Urinary bladder (tissue), 4 donors: ENCODE measurements around the gene LRCOL1. TPM values are rescaled to one million over a fixed set of nuclear protein-coding genes. Genes with fewer than 3 reads are reported as not detected.

Experiments used
- DNase-seq: peaks from one replicate; pipeline ENCODE4 v3.0.0-alpha.2; 2015; ENCODE audit errors: extremely low spot score
- H3K27ac ChIP-seq: one replicate; pipeline ENCODE4 v1.5.1; 2013; ENCODE audit warnings: low read depth, mild to moderate bottlenecking, moderate library complexity
- H3K36me3 ChIP-seq: one replicate; pipeline ENCODE4 v1.6.1; 2013; ENCODE audit warnings: mild to moderate bottlenecking, moderate library complexity; ENCODE audit not compliant: insufficient read depth
- H3K4me1 ChIP-seq: one replicate; pipeline ENCODE4 v1.6.1; 2013; ENCODE audit warnings: mild to moderate bottlenecking, moderate library complexity; ENCODE audit not compliant: insufficient read depth
- H3K4me3 ChIP-seq: one replicate; pipeline ENCODE4 v1.5.1; 2013; ENCODE audit warnings: low read depth, low read length
- WGBS: extraction: QIAGEN DNeasy Blood & Tissue Kit; methylation state at CpG from one replicate; pipeline ENCODE4 v1.1.7; 2013; 5-methylcytosine and 5-hydroxymethylcytosine counted together
- polyA plus RNA-seq: library from polyadenylated mRNA; stranded (reverse); fragments of 200-250 nt; gene quantifications from one replicate; pipeline ENCODE4 v1.2.3, GENCODE V29; 2013
- total RNA-seq: library from RNA; depleted of rRNA; stranded (reverse); fragments of >200 nt; gene quantifications from one replicate; pipeline ENCODE4 v1.2.3, GENCODE V29; 2014
- donor health status: healthy with polysubstance abuse.
- donor health status: healthy.

The LRCOL1 gene
- total and polyA plus RNA-seq, 2 donors, result 0.15 TPM; not detected in 1

DNA sequence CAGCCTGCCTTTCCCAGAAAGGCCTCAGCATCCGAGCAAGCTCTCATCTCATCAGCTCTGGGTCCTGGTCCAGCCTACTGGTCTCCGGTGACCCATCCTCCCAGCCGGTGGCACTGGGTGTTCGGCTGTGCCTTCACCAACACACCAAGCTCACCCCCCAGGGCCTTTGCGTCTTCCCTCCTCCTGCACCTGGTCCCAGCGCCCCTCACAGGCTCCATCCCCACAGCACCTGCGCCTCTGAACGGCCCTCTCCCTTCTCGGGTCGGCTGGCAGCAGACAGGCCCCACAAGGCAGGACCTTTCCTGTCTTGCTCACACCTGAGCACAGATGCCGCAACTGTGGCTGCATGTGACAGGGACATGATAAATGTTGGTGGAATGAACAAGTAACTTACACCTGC is 21.3 kb upstream of the LRCOL1 start:
- WGBS, result 93% methylated on average over 11 of the region's 11 CpGs
- Histone ChIP-seq H3K36me3 (peaks cover 2% of the 10 kb centered on the region), H3K4me1 (no peaks in the 10 kb centered on the region), H3K4me3 (no peak overlapping the region), H3K27ac (no peak overlapping the region)
- DNase-seq, result no peak

DNA sequence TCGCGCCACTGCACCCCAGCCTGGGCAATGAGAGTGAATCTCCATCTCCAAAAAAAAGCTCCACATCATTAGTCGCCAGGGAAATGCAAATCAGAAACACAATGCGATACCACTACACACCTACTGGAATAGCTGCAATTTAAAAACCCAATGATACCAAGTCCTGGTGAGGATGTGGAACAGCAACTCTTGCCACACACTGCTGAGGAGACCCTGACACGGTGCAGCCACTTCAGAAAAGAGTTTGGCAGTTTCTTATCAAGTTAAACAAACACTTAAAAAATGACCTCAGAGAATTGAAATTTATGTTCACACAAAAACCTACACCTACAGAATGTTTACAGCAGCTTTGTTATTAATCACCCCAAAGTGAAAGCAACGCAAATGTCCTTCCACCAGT is 20.3 kb upstream of the LRCOL1 start:
- DNase-seq, result no peak
- 95% methylated on average over 6 of the region's 6 CpGs for WGBS
- Histone ChIP-seq H3K4me3 (no peak overlapping the region), H3K27ac (no peak overlapping the region), H3K36me3 (peaks cover 2% of the 10 kb centered on the region), H3K4me1 (no peaks in the 10 kb centered on the region)

GRCh38 chr12:132629330-132629729 is 18.9 kb upstream of the LRCOL1 start:
- WGBS, result 97% methylated on average over 6 of the region's 6 CpGs
- Histone ChIP-seq H3K4me3 (no peak overlapping the region), H3K36me3 (no peaks in the 10 kb centered on the region), H3K4me1 (no peaks in the 10 kb centered on the region), H3K27ac (no peak overlapping the region)
- DNase-seq, result no peak

GRCh38 chr12:132625731-132626430 is 15.5 kb upstream of the LRCOL1 start:
- Histone ChIP-seq H3K4me3 (no peak overlapping the region), H3K36me3 (no peaks in the 10 kb centered on the region), H3K27ac (no peak overlapping the region), H3K4me1 (no peaks in the 10 kb centered on the region)
- 95% methylated on average over 24 of the region's 24 CpGs for WGBS
- no peak for DNase-seq

- H3K36me3 ChIP-seq, result no peaks in the 10 kb centered on the region
- H3K4me3 ChIP-seq, result no peak overlapping the region
- 92% methylated on average over 32 of the region's 32 CpGs for WGBS
- no peaks in the 10 kb centered on the region for H3K4me1 ChIP-seq
- DNase-seq, result no peak
- H3K27ac ChIP-seq, result no peak overlapping the region
Observed at GRCh38 chr12:132624910-132625630, 14.7 kb upstream of the LRCOL1 start.

- H3K4me1 ChIP-seq, result no peaks in the 10 kb centered on the region
- H3K36me3 ChIP-seq, result no peaks in the 10 kb centered on the region
- no peak overlapping the region for H3K27ac ChIP-seq
- no peak overlapping the region for H3K4me3 ChIP-seq
- 95% methylated on average over 22 of the region's 22 CpGs for WGBS
- no peak for DNase-seq
Observed at GRCh38 chr12:132624186-132624855, 13.9 kb upstream of the LRCOL1 start.

GRCh38 chr12:132623072-132623869 is 12.9 kb upstream of the LRCOL1 start:
- no peak for DNase-seq
- Histone ChIP-seq H3K4me3 (no peak overlapping the region), H3K36me3 (no peaks in the 10 kb centered on the region), H3K4me1 (no peaks in the 10 kb centered on the region), H3K27ac (no peak overlapping the region)
- 73% methylated on average over 25 of the region's 25 CpGs for WGBS

- no peak overlapping the region for H3K27ac ChIP-seq
- H3K36me3 ChIP-seq, result no peaks in the 10 kb centered on the region
- no peak overlapping the region for H3K4me3 ChIP-seq
- DNase-seq, result no peak
- no peaks in the 10 kb centered on the region for H3K4me1 ChIP-seq
- 29% methylated on average over 11 of the region's 11 CpGs for WGBS
Observed at GRCh38 chr12:132622437-132623071, 12.2 kb upstream of the LRCOL1 start.

GRCh38 chr12:132621657-132622435 is 11.5 kb upstream of the LRCOL1 start:
- H3K27ac ChIP-seq, result no peak overlapping the region
- 74% methylated on average over 21 of the region's 21 CpGs for WGBS
- H3K4me3 ChIP-seq, result no peak overlapping the region

DNA sequence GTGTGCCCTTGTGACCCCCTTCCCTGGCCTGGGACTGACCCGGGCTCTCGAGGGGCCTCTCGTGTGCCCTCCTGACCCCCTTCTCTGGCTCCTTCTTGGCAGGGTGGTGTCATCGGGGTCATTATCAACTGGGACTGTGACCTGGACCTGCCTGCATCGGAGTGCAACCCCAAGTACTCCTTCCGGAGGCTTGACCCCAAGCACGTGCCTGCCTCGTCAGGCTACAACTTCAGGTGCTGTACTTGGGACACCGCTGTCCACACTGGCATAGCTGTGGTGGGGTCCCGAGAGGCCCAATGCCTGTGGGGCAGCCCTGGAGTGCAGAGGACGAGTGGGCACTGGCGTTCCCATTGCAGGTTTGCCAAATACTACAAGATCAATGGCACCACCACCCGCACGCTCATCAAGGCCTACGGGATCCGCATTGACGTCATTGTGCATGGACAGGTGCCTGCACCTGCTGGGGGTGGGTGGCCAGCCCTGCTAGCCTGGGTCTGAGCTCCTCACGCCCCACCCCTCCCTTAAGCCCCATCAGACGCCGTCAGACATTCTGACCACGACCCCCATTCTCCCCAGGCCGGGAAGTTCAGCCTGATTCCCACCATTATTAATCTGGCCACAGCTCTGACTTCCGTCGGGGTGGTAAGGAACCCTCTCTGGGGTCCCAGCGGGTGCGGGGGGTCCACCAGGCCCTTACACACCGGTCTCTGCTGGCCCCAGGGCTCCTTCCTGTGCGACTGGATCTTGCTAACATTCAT is 10.7 kb upstream of the LRCOL1 start:
- no peak for DNase-seq
- Histone ChIP-seq H3K4me3 (no peak overlapping the region), H3K36me3 (no peaks in the 10 kb centered on the region), H3K27ac (no peak overlapping the region), H3K4me1 (no peaks in the 10 kb centered on the region)
- WGBS, result 78% methylated on average over 28 of the region's 28 CpGs

More at GRCh38 chr12:132621657-132622435, 11.5 kb upstream of the LRCOL1 start:
- H3K36me3 ChIP-seq, result no peaks in the 10 kb centered on the region
- H3K4me1 ChIP-seq, result no peaks in the 10 kb centered on the region
- no peak for DNase-seq

DNA sequence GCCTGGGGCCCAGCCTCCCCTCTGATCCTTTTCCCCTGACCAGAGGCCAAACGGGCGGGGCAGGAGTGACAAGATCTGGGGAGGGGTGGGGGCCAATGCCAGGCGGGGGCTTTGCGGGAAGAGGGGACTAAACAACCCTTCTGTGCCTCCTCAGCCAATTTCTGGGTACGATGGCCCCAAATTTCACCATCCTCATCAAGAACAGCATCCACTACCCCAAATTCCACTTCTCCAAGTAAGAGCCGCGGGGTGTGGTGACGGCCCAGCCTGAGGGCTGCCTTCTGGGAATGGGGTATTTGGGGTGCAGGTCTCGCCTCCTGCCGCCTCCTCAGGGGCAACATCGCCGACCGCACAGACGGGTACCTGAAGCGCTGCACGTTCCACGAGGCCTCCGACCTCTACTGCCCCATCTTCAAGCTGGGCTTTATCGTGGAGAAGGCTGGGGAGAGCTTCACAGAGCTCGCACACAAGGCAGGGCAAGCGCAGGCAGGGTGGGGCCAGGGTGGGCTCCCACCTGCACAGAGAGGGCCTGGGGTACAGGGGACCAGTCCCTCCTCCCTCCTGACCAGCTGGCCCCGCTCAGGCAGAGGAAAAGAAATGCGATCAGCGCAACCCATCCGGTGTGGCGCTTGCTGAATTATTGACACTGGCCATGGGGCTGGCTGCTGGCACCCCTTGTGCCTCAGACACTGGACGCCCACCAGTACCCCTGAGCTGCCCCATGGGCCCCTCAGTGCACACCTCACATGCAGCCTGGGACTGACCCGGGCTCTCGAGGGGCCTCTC is 9.9 kb upstream of the LRCOL1 start:
- 51% methylated on average over 29 of the region's 29 CpGs for WGBS
- no peak for DNase-seq

More for the DNA sequence above, 9.9 kb upstream of the LRCOL1 start:
- H3K4me3 ChIP-seq, result no peak overlapping the region
- no peak overlapping the region for H3K27ac ChIP-seq
- H3K36me3 ChIP-seq, result no peaks in the 10 kb centered on the region
- H3K4me1 ChIP-seq, result no peaks in the 10 kb centered on the region
